HEK293 (cell line): ENCODE data around the gene TCF12.

Experiments used
- CTCF ChIA-PET: fragments of 350-600 bp; formaldehyde crosslinking; extraction: SDS; loops from one replicate; lab custom pipeline; 2021; ENCODE audit warnings: antibody characterized with exemption; lab: Yijun Ruan, JAX
- POLR2A ChIA-PET: fragments of 300-600 bp; formaldehyde crosslinking; extraction: SDS; loops from one replicate; lab custom pipeline; 2020; ENCODE audit warnings: antibody characterized with exemption, inconsistent platforms; lab: Yijun Ruan, JAX
- H3K27ac ChIP-seq: fragments of 200-500 bp; sonication (Bioruptor generic); 2 replicates; pipeline ENCODE4 v1.5.1; 2014; ENCODE audit warnings: low read depth, low read length, control low read depth, inconsistent platforms; ENCODE audit errors: extremely low read depth
- H3K36me3 ChIP-seq, 2 experiments: fragments of 200-500 bp in 1 of 2; sonication (Bioruptor generic) in 1 of 2; 1 replicate in 1 of 2; 2 replicates in 1 of 2; pipeline ENCODE4 v1.5.1; 2014 to 2017; ENCODE audit warnings: inconsistent platforms in 2 of 2, low read length in 2 of 2; ENCODE audit not compliant: control insufficient read depth in 2 of 2, insufficient read depth in 1 of 2
- H3K4me1 ChIP-seq: fragments of 200-500 bp; sonication (Bioruptor generic); 2 replicates; pipeline ENCODE4 v1.5.1; 2014; ENCODE audit warnings: mild to moderate bottlenecking, low read length, inconsistent platforms; ENCODE audit not compliant: control insufficient read depth, insufficient read depth
- H3K4me3 ChIP-seq: 2 replicates; pipeline ENCODE4 v1.5.1; 2011; ENCODE audit warnings: low read depth, mild to moderate bottlenecking, control low read depth, low read length, moderate library complexity
- H3K9me3 ChIP-seq: fragments of 200-500 bp; sonication (Bioruptor generic); 2 replicates; pipeline ENCODE4 v1.5.1; 2014; ENCODE audit warnings: low read depth, low read length, inconsistent platforms; ENCODE audit not compliant: control insufficient read depth, insufficient read depth
- EGR2 ChIP-seq: fragments of 450-650 bp; formaldehyde crosslinking; IDR thresholded peaks from 2 replicates; pipeline ENCODE4 v1.5.1; 2016; ENCODE audit warnings: low read depth, missing biosample characterization, missing genetic modification characterization
- GLI2 ChIP-seq: fragments of 450-650 bp; formaldehyde crosslinking; IDR thresholded peaks from 2 replicates; pipeline ENCODE4; 2017; ENCODE audit warnings: missing biosample characterization, missing genetic modification characterization, low read depth, borderline replicate concordance
- KLF10 ChIP-seq: fragments of 450-650 bp; IDR thresholded peaks from 2 replicates; pipeline ENCODE4 v1.5.1; 2018; ENCODE audit warnings: missing biosample characterization, mild to moderate bottlenecking, missing genetic modification characterization
- KLF9 ChIP-seq: fragments of 450-650 bp; formaldehyde crosslinking; IDR thresholded peaks from 2 replicates; pipeline ENCODE4 v1.5.1; 2016; ENCODE audit warnings: missing biosample characterization, missing genetic modification characterization, low read depth
- SCRT2 ChIP-seq: fragments of 450-650 bp; formaldehyde crosslinking; IDR thresholded peaks from 2 replicates; pipeline ENCODE4 v1.5.1; 2016; ENCODE audit warnings: missing biosample characterization, missing genetic modification characterization
- TRIM28 ChIP-seq: IDR thresholded peaks from 2 replicates; pipeline ENCODE4 v1.6.1; 2011; ENCODE audit warnings: low read length, control low read depth, borderline replicate concordance
- ZEB2 ChIP-seq: fragments of 450-650 bp; formaldehyde crosslinking; IDR thresholded peaks from 2 replicates; pipeline ENCODE4 v1.5.1; 2016; ENCODE audit warnings: missing biosample characterization, missing genetic modification characterization
- ZNF266 ChIP-seq: fragments of 450-650 bp; formaldehyde crosslinking; IDR thresholded peaks from 2 replicates; pipeline ENCODE4 v1.5.1; 2016; ENCODE audit warnings: missing biosample characterization, missing genetic modification characterization, low read depth
- ZNF292 ChIP-seq: fragments of 450-650 bp; formaldehyde crosslinking; IDR thresholded peaks from 2 replicates; pipeline ENCODE4 v1.5.1; 2016; ENCODE audit warnings: low read depth, missing biosample characterization, missing genetic modification characterization, borderline replicate concordance
- ZNF341 ChIP-seq: fragments of 450-650 bp; formaldehyde crosslinking; IDR thresholded peaks from 2 replicates; pipeline ENCODE4; 2016; ENCODE audit warnings: low read depth, missing biosample characterization, missing genetic modification characterization
- ZNF394 ChIP-seq: fragments of 450-650 bp; formaldehyde crosslinking; IDR thresholded peaks from 2 replicates; pipeline ENCODE4 v1.5.1; 2016; ENCODE audit warnings: missing biosample characterization, missing genetic modification characterization, mild to moderate bottlenecking, moderate library complexity, borderline replicate concordance
- ZNF423 ChIP-seq: fragments of 450-650 bp; formaldehyde crosslinking; IDR thresholded peaks from 2 replicates; pipeline ENCODE4 v1.5.1; 2016; ENCODE audit warnings: missing biosample characterization, missing genetic modification characterization
- ZNF433 ChIP-seq: fragments of 450-650 bp; formaldehyde crosslinking; IDR thresholded peaks from 2 replicates; pipeline ENCODE4 v1.5.1; 2016; ENCODE audit warnings: missing biosample characterization, missing genetic modification characterization, low read depth
- ZNF530 ChIP-seq: fragments of 450-650 bp; formaldehyde crosslinking; IDR thresholded peaks from 2 replicates; pipeline ENCODE4 v1.5.1; 2016; ENCODE audit warnings: low read depth, missing biosample characterization, missing genetic modification characterization
- ZNF558 ChIP-seq: fragments of 450-650 bp; formaldehyde crosslinking; IDR thresholded peaks from 2 replicates; pipeline ENCODE4 v1.5.1; 2016; ENCODE audit warnings: missing biosample characterization, missing genetic modification characterization
- TF ChIP-seq, protein P1 (sequence below): fragments of 450-650 bp; formaldehyde crosslinking; IDR thresholded peaks from 2 replicates; pipeline ENCODE4 v1.5.1; 2016; ENCODE audit warnings: missing biosample characterization, missing genetic modification characterization
- TF ChIP-seq, protein P2 (sequence below): fragments of 450-650 bp; formaldehyde crosslinking; IDR thresholded peaks from 2 replicates; pipeline ENCODE4 v1.5.1; 2016; ENCODE audit warnings: missing biosample characterization, missing genetic modification characterization
- TF ChIP-seq, protein P3 (sequence below): fragments of 450-650 bp; formaldehyde crosslinking; IDR thresholded peaks from 2 replicates; pipeline ENCODE4 v1.5.1; 2016; ENCODE audit warnings: missing biosample characterization, missing genetic modification characterization
- TF ChIP-seq, protein P4 (sequence below): fragments of 450-650 bp; formaldehyde crosslinking; IDR thresholded peaks from 2 replicates; pipeline ENCODE4 v1.5.1; 2017; ENCODE audit warnings: missing biosample characterization, missing genetic modification characterization

The TCF12 gene

DNA sequence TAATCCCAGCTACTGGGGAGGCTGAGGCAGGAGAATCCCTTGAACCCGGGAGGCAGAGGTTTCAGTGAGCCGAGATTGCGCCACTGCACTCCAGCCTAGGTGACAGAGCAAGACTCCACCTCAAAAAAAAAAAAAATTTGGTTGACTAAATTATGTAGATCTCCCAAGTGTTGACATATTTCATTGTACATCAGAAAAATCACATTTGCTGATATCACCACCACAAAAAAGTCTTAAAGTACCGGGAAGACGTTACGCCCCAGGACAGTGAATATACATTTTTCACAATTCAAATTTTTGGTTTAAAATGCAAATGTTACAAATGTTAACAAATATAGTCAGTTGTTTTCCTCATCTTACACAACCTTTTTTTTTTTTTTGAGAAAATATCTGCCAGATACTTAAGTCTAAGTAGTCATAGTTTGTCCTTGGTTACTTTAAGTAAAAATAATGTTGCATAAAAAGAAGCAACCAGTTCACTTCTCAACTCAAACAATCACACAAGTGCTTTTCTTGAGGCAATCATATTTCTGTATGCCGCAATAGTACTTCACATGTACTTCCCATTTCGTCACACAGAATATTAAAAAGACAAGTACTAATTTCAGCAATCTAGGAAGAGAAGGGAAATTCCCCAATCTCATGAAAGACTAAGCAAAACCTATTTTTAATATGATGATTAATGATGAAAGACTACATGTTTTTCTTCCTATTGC lies 41.0 kb upstream of the TCF12 start (continued):
- TF ChIP-seq ZNF423 (tag by site-specific recombination) = no peak
- TF ChIP-seq, protein P1, sequence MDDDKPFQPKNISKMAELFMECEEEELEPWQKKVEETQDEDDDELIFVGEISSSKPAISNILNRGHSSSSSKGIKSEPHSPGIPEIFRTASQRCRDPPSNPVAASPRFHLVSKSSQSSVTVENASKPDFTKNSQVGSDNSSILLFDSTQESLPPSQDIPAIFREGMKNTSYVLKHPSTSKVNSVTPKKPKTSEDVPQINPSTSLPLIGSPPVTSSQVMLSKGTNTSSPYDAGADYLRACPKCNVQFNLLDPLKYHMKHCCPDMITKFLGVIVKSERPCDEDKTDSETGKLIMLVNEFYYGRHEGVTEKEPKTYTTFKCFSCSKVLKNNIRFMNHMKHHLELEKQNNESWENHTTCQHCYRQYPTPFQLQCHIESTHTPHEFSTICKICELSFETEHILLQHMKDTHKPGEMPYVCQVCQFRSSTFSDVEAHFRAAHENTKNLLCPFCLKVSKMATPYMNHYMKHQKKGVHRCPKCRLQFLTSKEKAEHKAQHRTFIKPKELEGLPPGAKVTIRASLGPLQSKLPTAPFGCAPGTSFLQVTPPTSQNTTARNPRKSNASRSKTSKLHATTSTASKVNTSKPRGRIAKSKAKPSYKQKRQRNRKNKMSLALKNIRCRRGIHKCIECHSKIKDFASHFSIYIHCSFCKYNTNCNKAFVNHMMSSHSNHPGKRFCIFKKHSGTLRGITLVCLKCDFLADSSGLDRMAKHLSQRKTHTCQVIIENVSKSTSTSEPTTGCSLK (tag by site-specific recombination) = no peak

DNA sequence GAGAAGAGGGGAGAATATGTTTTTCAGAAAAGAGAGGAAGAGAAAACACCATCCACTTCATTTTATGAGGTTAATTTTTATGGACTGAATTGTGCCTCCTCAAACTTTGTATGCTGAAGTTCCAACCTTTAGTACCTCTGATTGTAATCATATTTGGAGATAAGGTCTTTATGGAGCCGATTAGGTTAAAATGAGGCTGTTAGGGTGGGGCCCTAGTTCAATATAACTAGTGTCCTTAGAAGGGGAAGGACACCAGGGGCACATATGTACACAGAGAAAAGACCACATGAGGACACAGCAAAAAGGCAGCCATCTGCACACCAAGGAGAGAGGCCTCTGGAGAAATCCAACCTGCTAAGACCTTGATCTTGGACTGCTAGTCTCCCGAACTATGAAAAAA lies 38.9 kb upstream of the TCF12 start:
- Histone ChIP-seq H3K36me3 (no peaks in the 10 kb centered on the region), H3K9me3 (no peaks in the 10 kb centered on the region), H3K4me1 (no peaks in the 10 kb centered on the region), H3K4me3 (no peak overlapping the region), H3K27ac (no peak overlapping the region)
- ChIA-PET CTCF (interaction anchor here (1.2 kb wide), 1 partner anchor 10 kb away, joined by 7 read pairs; no protein-coding TSS in a partner anchor), POLR2A (no interaction called here)
- no peak for TF ChIP-seq SCRT2 (tag by site-specific recombination)
- no peak for TF ChIP-seq ZEB2 (tag by site-specific recombination)
- no peak for TF ChIP-seq ZNF530 (tag by site-specific recombination)
- TF ChIP-seq KLF10 (tag by site-specific recombination) = no peak
- no peak for TF ChIP-seq ZNF266 (tag by site-specific recombination)
- TF ChIP-seq ZNF341 (tag by site-specific recombination) = no peak
- TF ChIP-seq ZNF292 = no peak
- no peak for TF ChIP-seq KLF9 (tag by site-specific recombination)
- TF ChIP-seq ZNF394 (tag by site-specific recombination) = no peak
- TF ChIP-seq ZNF433 (tag by site-specific recombination) = no peak
- TF ChIP-seq, protein P2, sequence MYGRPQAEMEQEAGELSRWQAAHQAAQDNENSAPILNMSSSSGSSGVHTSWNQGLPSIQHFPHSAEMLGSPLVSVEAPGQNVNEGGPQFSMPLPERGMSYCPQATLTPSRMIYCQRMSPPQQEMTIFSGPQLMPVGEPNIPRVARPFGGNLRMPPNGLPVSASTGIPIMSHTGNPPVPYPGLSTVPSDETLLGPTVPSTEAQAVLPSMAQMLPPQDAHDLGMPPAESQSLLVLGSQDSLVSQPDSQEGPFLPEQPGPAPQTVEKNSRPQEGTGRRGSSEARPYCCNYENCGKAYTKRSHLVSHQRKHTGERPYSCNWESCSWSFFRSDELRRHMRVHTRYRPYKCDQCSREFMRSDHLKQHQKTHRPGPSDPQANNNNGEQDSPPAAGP (tag by site-specific recombination) = no peak
- no peak for TF ChIP-seq ZNF558 (tag by site-specific recombination)
- TF ChIP-seq, protein P3, sequence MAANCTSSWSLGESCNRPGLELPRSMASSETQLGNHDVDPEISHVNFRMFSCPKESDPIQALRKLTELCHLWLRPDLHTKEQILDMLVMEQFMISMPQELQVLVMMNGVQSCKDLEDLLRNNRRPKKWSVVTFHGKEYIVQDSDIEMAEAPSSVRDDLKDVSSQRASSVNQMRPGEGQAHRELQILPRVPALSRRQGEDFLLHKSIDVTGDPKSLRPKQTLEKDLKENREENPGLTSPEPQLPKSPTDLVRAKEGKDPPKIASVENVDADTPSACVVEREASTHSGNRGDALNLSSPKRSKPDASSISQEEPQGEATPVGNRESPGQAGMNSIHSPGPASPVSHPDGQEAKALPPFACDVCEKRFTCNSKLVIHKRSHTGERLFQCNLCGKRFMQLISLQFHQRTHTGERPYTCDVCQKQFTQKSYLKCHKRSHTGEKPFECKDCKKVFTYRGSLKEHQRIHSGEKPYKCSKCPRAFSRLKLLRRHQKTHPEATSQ (tag by site-specific recombination) = no peak
- TF ChIP-seq GLI2 = no peak
- TF ChIP-seq, protein P4, sequence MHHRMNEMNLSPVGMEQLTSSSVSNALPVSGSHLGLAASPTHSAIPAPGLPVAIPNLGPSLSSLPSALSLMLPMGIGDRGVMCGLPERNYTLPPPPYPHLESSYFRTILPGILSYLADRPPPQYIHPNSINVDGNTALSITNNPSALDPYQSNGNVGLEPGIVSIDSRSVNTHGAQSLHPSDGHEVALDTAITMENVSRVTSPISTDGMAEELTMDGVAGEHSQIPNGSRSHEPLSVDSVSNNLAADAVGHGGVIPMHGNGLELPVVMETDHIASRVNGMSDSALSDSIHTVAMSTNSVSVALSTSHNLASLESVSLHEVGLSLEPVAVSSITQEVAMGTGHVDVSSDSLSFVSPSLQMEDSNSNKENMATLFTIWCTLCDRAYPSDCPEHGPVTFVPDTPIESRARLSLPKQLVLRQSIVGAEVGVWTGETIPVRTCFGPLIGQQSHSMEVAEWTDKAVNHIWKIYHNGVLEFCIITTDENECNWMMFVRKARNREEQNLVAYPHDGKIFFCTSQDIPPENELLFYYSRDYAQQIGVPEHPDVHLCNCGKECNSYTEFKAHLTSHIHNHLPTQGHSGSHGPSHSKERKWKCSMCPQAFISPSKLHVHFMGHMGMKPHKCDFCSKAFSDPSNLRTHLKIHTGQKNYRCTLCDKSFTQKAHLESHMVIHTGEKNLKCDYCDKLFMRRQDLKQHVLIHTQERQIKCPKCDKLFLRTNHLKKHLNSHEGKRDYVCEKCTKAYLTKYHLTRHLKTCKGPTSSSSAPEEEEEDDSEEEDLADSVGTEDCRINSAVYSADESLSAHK = no peak
- no peak for TF ChIP-seq EGR2 (tag by site-specific recombination)
- TF ChIP-seq TRIM28 = no peak
